Body of pancreas (tissue), 4 donors: ENCODE data around the gene ACACB. TPM values are rescaled to one million over a fixed set of nuclear protein-coding genes. Genes with fewer than 3 reads are reported as not detected.
A peak's percentile ranks its signal among the peaks of the same experiment; 100 is the strongest.

Experiments
- ATAC-seq: fragments of 150-250 bp; one replicate; pipeline ENCODE4 v1.9.1; 2016
- DNase-seq, 4 donors: peaks; one replicate each; pipeline ENCODE4 v3.0.0-alpha.2; 2019
- H3K27ac ChIP-seq, 4 donors: fragments of 200-600 bp; sonication (generic); 1 replicate in 3 of 4; 2 replicates in 1 of 4; pipeline versions ENCODE4 v1.5.1 to v1.6.1; 2016 to 2019; ENCODE audit warnings: mild to moderate bottlenecking in 1 of 4, mixed read lengths in 1 of 4, moderate library complexity in 1 of 4
- H3K27me3 ChIP-seq, 2 donors: fragments of 200-600 bp; sonication (generic); one replicate each; pipeline ENCODE4 v1.6.0; 2016; ENCODE audit warnings: mild to moderate bottlenecking in 1 of 2
- H3K36me3 ChIP-seq, 2 donors: fragments of 200-600 bp; sonication (generic); replicated peaks in 1 of 2; 2 replicates each; pipeline ENCODE4 v1.5.1; 2016; ENCODE audit warnings: low read depth in 2 of 2; ENCODE audit not compliant: insufficient read depth in 1 of 2
- H3K4me1 ChIP-seq: fragments of 200-600 bp; sonication (generic); one replicate; pipeline ENCODE4 v1.6.0; 2016
- H3K4me3 ChIP-seq, 2 donors: fragments of 200-600 bp; sonication (generic); 1 replicate in 1 of 2; 2 replicates in 1 of 2; pipeline ENCODE4 v1.5.1; 2016 to 2019
- H3K9me3 ChIP-seq, 3 donors: fragments of 200-600 bp; sonication (generic); 1 replicate in 2 of 3; 2 replicates in 1 of 3; pipeline ENCODE4 v1.5.1; 2016
- CTCF ChIP-seq, 7 experiments: fragments of 450-650 bp in 4 of 7; fragments of 200-600 bp in 3 of 7; sonication (generic) in 3 of 7; IDR thresholded peaks; one replicate each; pipeline ENCODE4 v1.5.1; 2016 to 2019; ENCODE audit warnings: antibody characterized with exemption in 7 of 7
- POLR2A ChIP-seq, 3 donors: fragments of 450-650 bp; IDR thresholded peaks; one replicate each; pipeline ENCODE4 v1.6.1; 2016; ENCODE audit warnings: antibody characterized with exemption in 3 of 3, mild to moderate bottlenecking in 2 of 3
- WGBS, 2 donors: methylation state at CpG; one replicate each; pipeline ENCODE4 v1.1.5; 2017; 5-methylcytosine and 5-hydroxymethylcytosine counted together
- intact Hi-C: fragments of 100-400 bp; cut with DNase I; formaldehyde crosslinking; loops from one replicate; pipeline ENCODE4 v1.15.1; 2023
- total RNA-seq, 2 donors: library from RNA; depleted of rRNA; stranded (reverse); fragments of >200 nt; gene quantifications; one replicate each; pipeline ENCODE4 v1.1.0, GENCODE V29; 2016

The ACACB gene
- total RNA-seq, 2 donors from 2014 or later, result 71.1 to 358 TPM

- Histone ChIP-seq H3K27ac (peak overlapping the region; percentile 48 to 96 (median 92)), H3K4me1 (peaks cover 65% of the 10 kb centered on the region), H3K27me3 (no peaks in the 10 kb centered on the region), H3K36me3 (no peaks in the 10 kb centered on the region), H3K9me3 (no peaks in the 10 kb centered on the region), H3K4me3 (no peak overlapping the region)
- DNase-seq (peak in 3 of 4 donors; percentile 48 to 58 (median 49)), ATAC-seq (no peak)
- intact Hi-C loops, result no loop called here
- TF ChIP-seq POLR2A (IDR thresholded peaks at IDR 0.05) (peak in 2 of 3 donors; percentile 26 to 36), CTCF (IDR thresholded peaks at IDR 0.05) (no peak)
- 26 to 31% methylated on average over 11 of the region's 11 CpGs for WGBS, 2 donors
Measured at GRCh38 chr12:109112720-109113465, 3.5 kb upstream of the ACACB start.

GRCh38 chr12:109113661-109114321 lies 2.6 kb upstream of the ACACB start:
- H3K4me3 ChIP-seq, result no peak overlapping the region
- TF ChIP-seq CTCF (IDR thresholded peaks at IDR 0.05) (no peak), POLR2A (IDR thresholded peaks at IDR 0.05) (peak in 1 of 3 donors; percentile 3)
- H3K4me1 ChIP-seq, result peaks cover 74% of the 10 kb centered on the region
- H3K27ac ChIP-seq, result peak overlapping the region; percentile 88 to 96 (median 94)
- H3K27me3 ChIP-seq, result no peaks in the 10 kb centered on the region
- intact Hi-C loops, result no loop called here
- no peak for ATAC-seq
- DNase-seq, result peak in 2 of 4 donors; percentile 36 to 58
- no peaks in the 10 kb centered on the region for H3K36me3 ChIP-seq
- WGBS, 2 donors, result 9 to 28% methylated on average over 5 of the region's 5 CpGs
- H3K9me3 ChIP-seq, result no peaks in the 10 kb centered on the region

GRCh38 chr12:109114644-109115043 lies 1.7 kb upstream of the ACACB start:
- TF ChIP-seq POLR2A (IDR thresholded peaks at IDR 0.05) (no peak), CTCF (IDR thresholded peaks at IDR 0.05) (no peak)
- H3K27ac ChIP-seq, result peak overlapping the region; percentile 88 to 96 (median 94)
- H3K9me3 ChIP-seq, result no peaks in the 10 kb centered on the region
- H3K27me3 ChIP-seq, result no peaks in the 10 kb centered on the region
- DNase-seq (no peak), ATAC-seq (no peak)
- no peaks in the 10 kb centered on the region for H3K36me3 ChIP-seq
- WGBS, 2 donors, result 23 to 26% methylated on average over 2 of the region's 2 CpGs
- intact Hi-C loops, result no loop called here
- peaks cover 83% of the 10 kb centered on the region for H3K4me1 ChIP-seq
- H3K4me3 ChIP-seq, result no peak overlapping the region

- H3K4me3 ChIP-seq, result no peak overlapping the region
- intact Hi-C loops, result no loop called here
- H3K27me3 ChIP-seq, result no peaks in the 10 kb centered on the region
- TF ChIP-seq POLR2A (IDR thresholded peaks at IDR 0.05), result no peak
- TF ChIP-seq CTCF (IDR thresholded peaks at IDR 0.05), result no peak
- ATAC-seq (no peak), DNase-seq (peak in 1 of 4 donors; percentile 20)
- H3K4me1 ChIP-seq, result peaks cover 86% of the 10 kb centered on the region
- no peaks in the 10 kb centered on the region for H3K9me3 ChIP-seq
- 13 to 18% methylated on average over 3 of the region's 3 CpGs for WGBS, 2 donors
- no peaks in the 10 kb centered on the region for H3K36me3 ChIP-seq
- peak overlapping the region; percentile 88 to 96 (median 94) for H3K27ac ChIP-seq
Measured at GRCh38 chr12:109115404-109115757, 1.0 kb upstream of the ACACB start.
